ENCODE results near the gene SYMPK. TPM values are rescaled to one million over a fixed set of nuclear protein-coding genes. Genes with fewer than 3 reads are reported as not detected.

The SYMPK gene
- total RNA-seq, 1 donor from 2014 or later = 93.0 TPM

- TF ChIP-seq CTCF (conservative IDR thresholded peaks at IDR 0.05) = no peak
- peaks cover 27% of the 10 kb centered on the region for H3K4me1 Mint-ChIP-seq (ENCODE audit: unreplicated experiment)
- H3K4me3 Mint-ChIP-seq = peak overlapping the region; percentile 94
- no peaks in the 10 kb centered on the region for H3K27me3 Mint-ChIP-seq
- H3K27ac Mint-ChIP-seq = peak overlapping the region; percentile 98
- no peak for DNase-seq (ENCODE audit: extremely low spot score, unreplicated experiment)
- H3K36me3 Mint-ChIP-seq = peaks cover 5% of the 10 kb centered on the region
- H3K9me3 Mint-ChIP-seq = no peaks in the 10 kb centered on the region
Measured at GRCh38 chr19:45883881-45884681, 21.1 kb upstream of the SYMPK start.

- Mint-ChIP-seq H3K27me3 (peaks cover 2% of the 10 kb centered on the region), H3K4me1 (ENCODE audit: unreplicated experiment) (peaks cover 32% of the 10 kb centered on the region), H3K4me3 (peak overlapping the region; percentile 94), H3K36me3 (peaks cover 5% of the 10 kb centered on the region), H3K27ac (peak overlapping the region; percentile 98), H3K9me3 (no peaks in the 10 kb centered on the region)
- TF ChIP-seq CTCF (conservative IDR thresholded peaks at IDR 0.05) = peak; percentile 29
- DNase-seq (ENCODE audit: extremely low spot score, unreplicated experiment) = no peak
Measured at GRCh38 chr19:45883586-45883880, 20.6 kb upstream of the SYMPK start.

- Mint-ChIP-seq H3K4me1 (ENCODE audit: unreplicated experiment) (peaks cover 34% of the 10 kb centered on the region), H3K36me3 (peaks cover 5% of the 10 kb centered on the region), H3K27ac (peak overlapping the region; percentile 98), H3K9me3 (no peaks in the 10 kb centered on the region), H3K27me3 (peaks cover 4% of the 10 kb centered on the region), H3K4me3 (peak overlapping the region; percentile 94)
- peak; percentile 94 for TF ChIP-seq CTCF (conservative IDR thresholded peaks at IDR 0.05)
- DNase-seq (ENCODE audit: extremely low spot score, unreplicated experiment) = peak; percentile 92
Measured at GRCh38 chr19:45882652-45883585, 20.0 kb upstream of the SYMPK start.

- TF ChIP-seq CTCF (conservative IDR thresholded peaks at IDR 0.05) = no peak
- Mint-ChIP-seq H3K9me3 (no peaks in the 10 kb centered on the region), H3K36me3 (peaks cover 5% of the 10 kb centered on the region), H3K27ac (peak overlapping the region; percentile 78), H3K27me3 (peaks cover 4% of the 10 kb centered on the region), H3K4me1 (ENCODE audit: unreplicated experiment) (peaks cover 35% of the 10 kb centered on the region), H3K4me3 (peak overlapping the region; percentile 94)
- no peak for DNase-seq (ENCODE audit: extremely low spot score, unreplicated experiment)
Measured at GRCh38 chr19:45881909-45882528, 19.1 kb upstream of the SYMPK start.

- peak overlapping the region; percentile 94 for H3K4me3 Mint-ChIP-seq
- no peak for DNase-seq (ENCODE audit: extremely low spot score, unreplicated experiment)
- no peaks in the 10 kb centered on the region for H3K9me3 Mint-ChIP-seq
- peak overlapping the region; percentile 78 for H3K27ac Mint-ChIP-seq
- H3K36me3 Mint-ChIP-seq = peaks cover 5% of the 10 kb centered on the region
- H3K27me3 Mint-ChIP-seq = peaks cover 5% of the 10 kb centered on the region
- H3K4me1 Mint-ChIP-seq (ENCODE audit: unreplicated experiment) = peaks cover 37% of the 10 kb centered on the region
- TF ChIP-seq CTCF (conservative IDR thresholded peaks at IDR 0.05) = no peak
Measured at GRCh38 chr19:45881082-45881908, 18.3 kb upstream of the SYMPK start.

Measured in type B pancreatic cell (in vitro differentiated cells).